Glutamatergic neuron (in vitro differentiated cells): Measurements from ENCODE around the gene MUC6. TPM values are rescaled to one million over a fixed set of nuclear protein-coding genes. Genes with fewer than 3 reads are reported as not detected.

Experiments used
- DNase-seq: peaks from one replicate; pipeline ENCODE4 v3.0.0; 2022
- H3K27ac Mint-ChIP-seq: one replicate; pipeline ENCODE4 v1.8.0; 2020; ENCODE audit warnings: mild to moderate bottlenecking, mixed read lengths, inconsistent platforms; ENCODE audit not compliant: unreplicated experiment
- H3K27me3 Mint-ChIP-seq: one replicate; pipeline ENCODE4 v1.8.0; 2020; ENCODE audit warnings: mild to moderate bottlenecking, moderate library complexity, mixed read lengths, inconsistent platforms; ENCODE audit not compliant: unreplicated experiment
- H3K36me3 Mint-ChIP-seq: one replicate; pipeline ENCODE4 v1.8.0; 2020; ENCODE audit warnings: mild to moderate bottlenecking, mixed read lengths, inconsistent platforms; ENCODE audit not compliant: unreplicated experiment
- H3K4me1 Mint-ChIP-seq: one replicate; pipeline ENCODE4 v1.8.0; 2020; ENCODE audit warnings: mild to moderate bottlenecking, low read depth, mixed read lengths, inconsistent platforms; ENCODE audit not compliant: unreplicated experiment
- H3K4me3 Mint-ChIP-seq: one replicate; pipeline ENCODE4 v1.8.0; 2020; ENCODE audit warnings: mild to moderate bottlenecking, mixed read lengths, inconsistent platforms; ENCODE audit not compliant: unreplicated experiment
- H3K9me3 Mint-ChIP-seq: one replicate; pipeline ENCODE4 v1.8.0; 2020; ENCODE audit warnings: mild to moderate bottlenecking, moderate library complexity, mixed read lengths, inconsistent platforms; ENCODE audit not compliant: unreplicated experiment
- total RNA-seq: library from RNA; stranded (reverse); fragmentation: NEBNext Ultra II Directional; extraction: Animal tissue kit (Norgen Biotek cat#: 25700); gene quantifications from one replicate; pipeline ENCODE4 v1.2.1, GENCODE V29; 2021; ENCODE audit not compliant: unreplicated experiment
- TF ChIP-seq, protein P1 (sequence below): fragments of 200-600 bp; sonication (generic); IDR thresholded peaks from one replicate; pipeline ENCODE4 v1.5.0; 2021; ENCODE audit not compliant: partially characterized antibody, unreplicated experiment

The MUC6 gene
- total RNA-seq, 1 donor from 2014 or later = not detected

DNA sequence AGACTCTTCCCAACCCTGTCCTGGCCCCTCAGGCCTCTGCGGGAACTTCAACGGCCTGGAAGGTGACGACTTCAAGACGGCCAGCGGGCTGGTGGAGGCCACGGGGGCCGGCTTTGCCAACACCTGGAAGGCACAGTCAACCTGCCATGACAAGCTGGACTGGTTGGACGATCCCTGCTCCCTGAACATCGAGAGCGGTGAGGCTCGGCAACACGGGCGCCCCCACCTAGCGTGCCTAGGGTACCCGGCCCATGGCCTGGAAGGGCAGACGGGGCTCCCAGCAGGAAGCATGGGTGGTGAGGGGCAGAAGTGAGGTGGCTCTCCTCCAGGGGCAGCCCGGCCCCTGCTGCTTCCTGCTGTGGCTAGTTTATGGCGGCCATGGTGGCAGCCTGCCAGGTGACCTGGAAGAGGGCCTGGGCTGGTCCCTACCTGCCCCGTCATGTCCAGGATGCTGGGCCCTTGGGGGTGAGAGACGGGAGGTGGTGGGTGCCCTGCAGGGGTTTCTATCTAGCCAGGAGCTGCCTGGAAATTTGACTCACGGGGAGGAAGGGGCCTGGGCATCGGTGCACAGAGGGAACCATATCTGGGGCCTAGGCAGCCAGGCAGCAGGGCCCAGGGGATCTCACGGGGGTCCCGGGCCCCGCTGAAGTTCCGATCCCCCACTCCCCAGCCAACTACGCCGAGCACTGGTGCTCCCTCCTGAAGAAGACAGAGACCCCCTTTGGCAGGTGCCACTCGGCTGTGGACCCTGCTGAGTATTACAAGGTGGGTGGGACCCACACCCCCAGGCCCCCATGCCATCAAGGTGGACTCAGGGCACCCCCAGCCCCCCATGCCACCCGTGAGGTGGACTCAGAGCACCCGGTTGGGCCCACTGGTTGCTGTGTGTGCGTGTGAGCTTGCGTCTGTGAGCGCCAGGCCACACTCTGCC lies 47.4 kb upstream of the MUC6 start:
- Mint-ChIP-seq H3K36me3 (no peaks in the 10 kb centered on the region), H3K27ac (no peak overlapping the region), H3K4me1 (no peaks in the 10 kb centered on the region), H3K4me3 (no peak overlapping the region), H3K27me3 (no peaks in the 10 kb centered on the region), H3K9me3 (peaks cover 1% of the 10 kb centered on the region)
- TF ChIP-seq, protein P1, sequence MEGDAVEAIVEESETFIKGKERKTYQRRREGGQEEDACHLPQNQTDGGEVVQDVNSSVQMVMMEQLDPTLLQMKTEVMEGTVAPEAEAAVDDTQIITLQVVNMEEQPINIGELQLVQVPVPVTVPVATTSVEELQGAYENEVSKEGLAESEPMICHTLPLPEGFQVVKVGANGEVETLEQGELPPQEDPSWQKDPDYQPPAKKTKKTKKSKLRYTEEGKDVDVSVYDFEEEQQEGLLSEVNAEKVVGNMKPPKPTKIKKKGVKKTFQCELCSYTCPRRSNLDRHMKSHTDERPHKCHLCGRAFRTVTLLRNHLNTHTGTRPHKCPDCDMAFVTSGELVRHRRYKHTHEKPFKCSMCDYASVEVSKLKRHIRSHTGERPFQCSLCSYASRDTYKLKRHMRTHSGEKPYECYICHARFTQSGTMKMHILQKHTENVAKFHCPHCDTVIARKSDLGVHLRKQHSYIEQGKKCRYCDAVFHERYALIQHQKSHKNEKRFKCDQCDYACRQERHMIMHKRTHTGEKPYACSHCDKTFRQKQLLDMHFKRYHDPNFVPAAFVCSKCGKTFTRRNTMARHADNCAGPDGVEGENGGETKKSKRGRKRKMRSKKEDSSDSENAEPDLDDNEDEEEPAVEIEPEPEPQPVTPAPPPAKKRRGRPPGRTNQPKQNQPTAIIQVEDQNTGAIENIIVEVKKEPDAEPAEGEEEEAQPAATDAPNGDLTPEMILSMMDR = no peak
- DNase-seq = peak; percentile 13

DNA sequence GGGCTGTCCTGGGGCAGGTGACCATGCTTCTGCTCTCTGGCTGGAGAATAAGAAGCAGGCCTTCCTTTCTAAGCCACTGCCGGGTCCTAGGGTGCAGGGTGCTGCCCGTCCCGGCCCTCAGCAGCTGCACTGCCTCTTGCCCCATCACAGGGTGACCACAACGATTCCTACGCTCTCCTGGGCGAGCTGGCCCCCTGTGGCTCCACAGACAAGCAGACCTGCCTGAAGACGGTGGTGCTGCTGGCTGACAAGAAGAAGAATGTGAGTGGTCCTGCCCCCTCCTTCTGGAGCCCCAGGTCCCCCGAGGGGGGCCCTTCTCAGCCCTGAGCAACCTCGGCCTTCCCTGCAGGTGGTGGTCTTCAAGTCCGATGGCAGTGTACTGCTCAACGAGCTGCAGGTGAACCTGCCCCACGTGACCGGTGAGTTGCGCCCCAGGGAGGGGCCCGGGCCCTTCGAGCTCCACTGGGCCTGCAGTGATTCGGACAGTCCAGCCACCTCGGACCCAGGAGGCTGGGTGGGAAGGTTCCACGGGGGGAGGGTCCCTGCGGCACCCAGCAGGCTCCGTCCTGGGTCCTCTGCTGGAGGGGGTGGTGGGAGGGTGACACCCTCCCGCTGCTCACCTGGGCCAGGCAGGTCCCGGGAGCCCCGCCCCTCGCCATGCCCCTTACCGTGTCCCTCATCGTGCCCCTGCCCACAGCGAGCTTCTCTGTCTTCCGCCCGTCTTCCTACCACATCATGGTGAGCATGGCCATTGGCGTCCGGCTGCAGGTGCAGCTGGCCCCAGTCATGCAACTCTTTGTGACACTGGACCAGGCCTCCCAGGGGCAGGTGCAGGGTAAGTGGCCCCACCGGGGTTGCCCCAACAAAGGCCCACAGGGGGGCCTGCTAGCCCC lies 46.5 kb upstream of the MUC6 start:
- H3K27ac Mint-ChIP-seq = no peak overlapping the region
- no peaks in the 10 kb centered on the region for H3K36me3 Mint-ChIP-seq
- TF ChIP-seq, protein P1 = no peak
- peak; percentile 16 for DNase-seq
- peaks cover 1% of the 10 kb centered on the region for H3K9me3 Mint-ChIP-seq
- no peaks in the 10 kb centered on the region for H3K27me3 Mint-ChIP-seq
- no peaks in the 10 kb centered on the region for H3K4me1 Mint-ChIP-seq
- no peak overlapping the region for H3K4me3 Mint-ChIP-seq

DNA sequence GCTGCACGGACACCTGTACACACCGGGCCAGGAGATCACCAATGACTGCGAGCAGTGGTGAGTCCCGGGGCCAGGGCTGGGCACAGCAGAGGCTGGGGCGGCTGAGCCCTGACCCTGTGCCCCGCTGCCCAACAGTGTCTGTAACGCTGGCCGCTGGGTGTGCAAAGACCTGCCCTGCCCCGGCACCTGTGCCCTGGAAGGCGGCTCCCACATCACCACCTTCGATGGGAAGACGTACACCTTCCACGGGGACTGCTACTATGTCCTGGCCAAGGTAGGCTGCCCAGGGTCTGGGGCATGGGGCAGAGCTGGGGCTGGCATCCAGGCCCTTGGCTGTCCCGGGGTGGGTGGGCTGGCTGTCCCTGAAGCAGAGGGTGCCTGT lies 45.8 kb upstream of the MUC6 start:
- no peak overlapping the region for H3K27ac Mint-ChIP-seq
- H3K4me1 Mint-ChIP-seq = no peaks in the 10 kb centered on the region
- no peaks in the 10 kb centered on the region for H3K27me3 Mint-ChIP-seq
- peaks cover 1% of the 10 kb centered on the region for H3K9me3 Mint-ChIP-seq
- H3K36me3 Mint-ChIP-seq = no peaks in the 10 kb centered on the region
- peak; percentile 13 for DNase-seq
- no peak overlapping the region for H3K4me3 Mint-ChIP-seq
- TF ChIP-seq, protein P1 = no peak

- H3K4me1 Mint-ChIP-seq = no peaks in the 10 kb centered on the region
- H3K4me3 Mint-ChIP-seq = no peak overlapping the region
- H3K36me3 Mint-ChIP-seq = no peaks in the 10 kb centered on the region
- peak; percentile 16 for DNase-seq
- TF ChIP-seq, protein P1 = no peak
- H3K9me3 Mint-ChIP-seq = peaks cover 1% of the 10 kb centered on the region
- H3K27me3 Mint-ChIP-seq = no peaks in the 10 kb centered on the region
- H3K27ac Mint-ChIP-seq = no peak overlapping the region
Observed at GRCh38 chr11:1081601-1082311, 45.2 kb upstream of the MUC6 start.
